ENCODE measurements around the gene CLK2.
A peak's percentile ranks its signal among the peaks of the same experiment; 100 is the strongest.
"Not testable (repeated sequence)": the region's sequence is repeated elsewhere in the genome, so short reads cannot be mapped to it uniquely, and the experiment has no call there.

Gene CLK2

DNA sequence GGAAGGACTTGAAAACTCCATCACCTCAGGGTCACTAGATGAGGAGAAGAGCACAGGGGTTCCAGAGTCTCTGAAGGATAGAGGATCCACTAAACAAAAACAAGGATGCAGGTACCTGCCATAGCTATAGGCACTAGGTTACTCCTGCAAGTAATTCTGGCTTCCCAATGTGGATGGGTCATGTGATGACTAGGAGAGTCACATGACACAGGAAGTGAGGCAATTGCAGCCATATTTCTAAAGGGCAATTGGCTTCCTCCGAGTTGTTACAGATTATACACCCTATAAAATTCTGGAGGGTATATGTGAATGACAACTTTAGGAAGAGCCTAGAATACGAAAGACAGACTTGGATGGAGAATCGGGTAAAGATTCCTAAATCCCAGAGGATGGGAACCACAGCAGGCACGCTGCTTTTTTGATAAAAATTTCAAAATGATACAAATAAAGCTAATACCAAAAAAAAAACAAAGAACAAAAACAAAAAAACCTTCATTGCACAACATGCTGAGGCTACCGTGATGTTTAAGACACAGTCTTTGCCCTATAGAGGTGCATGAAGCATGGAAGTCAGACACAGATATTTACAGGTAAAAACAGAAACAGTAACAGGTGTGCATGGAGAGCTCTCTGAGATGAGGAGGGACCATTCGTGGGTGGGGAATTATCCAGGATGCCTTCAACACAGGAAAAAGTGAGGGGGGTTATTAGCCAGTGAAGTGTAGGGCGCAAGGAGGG, 54.3 kb downstream of the CLK2 start:
- H3K9ac ChIP-seq (ENCODE audit: low read length), result no peak overlapping the region
- H3K4me3 ChIP-seq (ENCODE audit: low read length), result peak overlapping the region; percentile 37
- H3K9me3 ChIP-seq (ENCODE audit: control insufficient read depth, low read length), result no peaks in the 10 kb centered on the region
- H3K36me3 ChIP-seq (ENCODE audit: control insufficient read depth, insufficient read depth, low read length, severe bottlenecking), result no peaks in the 10 kb centered on the region
- peaks cover 17% of the 10 kb centered on the region for H3K4me1 ChIP-seq (ENCODE audit: control insufficient read depth, insufficient read depth, low read length)
- no peaks in the 10 kb centered on the region for H3K27me3 ChIP-seq (replicated peaks; ENCODE audit: control insufficient read depth, insufficient read depth, low read length)
- DNase-seq (ENCODE audit: low read depth), result peak; percentile 74

DNA sequence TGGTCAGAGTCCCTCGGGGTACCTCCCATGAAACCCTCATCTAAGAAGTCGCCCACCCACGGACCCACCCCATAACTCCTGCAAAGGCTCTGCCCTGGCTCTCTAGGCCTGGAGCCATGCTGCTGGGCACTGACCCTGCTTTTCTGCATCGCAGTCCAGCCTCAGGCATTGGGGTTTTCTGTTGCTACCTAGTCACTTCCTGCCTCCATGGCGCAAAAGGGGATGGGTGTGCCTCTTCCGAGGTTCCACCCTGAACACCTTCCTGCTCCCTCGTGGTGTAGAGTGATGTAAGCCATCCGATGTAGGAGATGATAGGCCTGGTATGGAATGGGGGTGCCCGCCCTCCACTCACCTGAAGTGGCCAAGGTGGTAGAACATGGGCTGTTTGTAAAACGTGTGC, 58.6 kb downstream of the CLK2 start:
- peaks cover 12% of the 10 kb centered on the region for H3K4me1 ChIP-seq (ENCODE audit: control insufficient read depth, insufficient read depth, low read length)
- not testable (repeated sequence) for H3K4me3 ChIP-seq (ENCODE audit: low read length); H3K27me3 ChIP-seq (replicated peaks; ENCODE audit: control insufficient read depth, insufficient read depth, low read length); H3K9me3 ChIP-seq (ENCODE audit: control insufficient read depth, low read length); H3K9ac ChIP-seq (ENCODE audit: low read length); H3K36me3 ChIP-seq (ENCODE audit: control insufficient read depth, insufficient read depth, low read length, severe bottlenecking); DNase-seq (ENCODE audit: low read depth)

Measured in adipocyte (in vitro differentiated cells).